GM19372 (cell line): ENCODE results near the gene PDE3B.

Source experiments
- ATAC-seq: cut with Tn5 transposase; IDR thresholded peaks from one replicate; pipeline ENCODE4 v1.9.1; 2021; ENCODE audit warnings: mild to moderate bottlenecking, low read depth, moderate library complexity; ENCODE audit not compliant: unreplicated experiment

Gene PDE3B

GRCh38 chr11:14907411-14908213 lies 264.0 kb downstream of the PDE3B start:
- ATAC-seq: peak; percentile 51

GRCh38 chr11:14908214-14908880 lies 264.7 kb downstream of the PDE3B start:
- ATAC-seq: no peak

DNA sequence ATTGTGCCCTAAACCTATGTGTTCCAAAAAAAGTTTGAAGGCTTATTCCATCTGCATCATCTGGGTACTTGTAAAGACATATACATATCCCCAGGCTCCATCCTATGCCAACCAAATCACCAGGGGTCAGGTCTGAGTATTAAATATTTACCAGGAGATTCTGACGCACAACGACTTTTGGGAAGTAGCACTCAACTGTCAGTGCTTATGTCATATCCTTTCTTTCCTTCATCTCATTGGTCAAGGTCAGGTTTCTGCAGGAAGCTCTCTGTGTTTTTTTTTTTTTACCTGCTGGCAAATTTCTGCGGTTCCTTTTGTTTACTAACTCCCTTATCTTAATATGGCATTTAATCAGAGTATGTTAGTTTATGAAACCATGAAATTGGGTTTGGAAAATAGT lies 270.9 kb downstream of the PDE3B start:
- no peak for ATAC-seq

DNA sequence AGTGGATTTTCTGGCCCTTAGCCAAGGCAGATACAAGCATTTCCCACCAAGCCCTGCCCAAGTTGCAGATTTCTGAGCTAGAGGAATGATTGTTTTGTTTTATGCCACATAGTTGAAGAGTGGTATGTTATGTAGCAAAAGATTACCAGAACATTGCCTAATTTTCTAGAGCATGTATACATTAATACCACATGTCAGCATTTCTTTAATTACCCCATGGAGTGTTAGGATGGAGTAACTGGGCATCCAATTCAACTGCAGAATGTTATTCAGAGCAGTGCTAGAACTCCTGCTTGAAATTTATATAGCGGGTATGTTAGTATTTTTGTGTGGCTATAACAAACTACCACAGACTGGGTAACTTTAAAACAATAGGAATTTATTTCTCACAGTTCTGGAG lies 272.8 kb downstream of the PDE3B start:
- no peak for ATAC-seq
